GM21529 (cell line): ENCODE data around the gene CSNK2A1.
"Not testable (repeated sequence)": the region's sequence is repeated elsewhere in the genome, so short reads cannot be mapped to it uniquely, and the experiment has no call there.

Source experiments
- ATAC-seq: cut with Tn5 transposase; IDR thresholded peaks from one replicate; pipeline ENCODE4 v1.9.1; 2021; ENCODE audit not compliant: unreplicated experiment

Gene CSNK2A1

GRCh38 chr20:543369-544152, at the start of gene CSNK2A1:
Gene CSNK2A1, minus strand, starts transcription at chr20:543790. Its CDS starts 35,239 bp downstream, at chr20:508551.
- peak; percentile 92 for ATAC-seq

GRCh38 chr20:592506-592905, 48.9 kb upstream of the CSNK2A1 start:
- no peak for ATAC-seq

- ATAC-seq = no peak
Measured at GRCh38 chr20:591941-592340, 48.4 kb upstream of the CSNK2A1 start.

- ATAC-seq = peak; percentile 81
Measured at GRCh38 chr20:588932-589672, 45.5 kb upstream of the CSNK2A1 start.

GRCh38 chr20:588476-588875, 44.9 kb upstream of the CSNK2A1 start:
- no peak for ATAC-seq

- ATAC-seq = no peak
Measured at GRCh38 chr20:584971-585301, 41.3 kb upstream of the CSNK2A1 start.

GRCh38 chr20:584161-584970, 40.8 kb upstream of the CSNK2A1 start:
- no peak for ATAC-seq

- ATAC-seq = no peak
Measured at GRCh38 chr20:582204-582603, 38.6 kb upstream of the CSNK2A1 start.

- ATAC-seq = not testable (repeated sequence)
Measured at GRCh38 chr20:578940-579690, 35.5 kb upstream of the CSNK2A1 start.

- ATAC-seq = no peak
Measured at GRCh38 chr20:577167-577791, 33.7 kb upstream of the CSNK2A1 start.

GRCh38 chr20:576156-576555, 32.6 kb upstream of the CSNK2A1 start:
- ATAC-seq = no peak

- ATAC-seq = no peak
Measured at GRCh38 chr20:575230-575629, 31.6 kb upstream of the CSNK2A1 start.

GRCh38 chr20:574297-574942, 30.8 kb upstream of the CSNK2A1 start:
- ATAC-seq = no peak

GRCh38 chr20:573414-574296, 30.1 kb upstream of the CSNK2A1 start:
- no peak for ATAC-seq

GRCh38 chr20:572727-573126, 29.1 kb upstream of the CSNK2A1 start:
- ATAC-seq = no peak

- no peak for ATAC-seq
Measured at GRCh38 chr20:571754-572441, 28.3 kb upstream of the CSNK2A1 start.

- no peak for ATAC-seq
Measured at GRCh38 chr20:568673-569415, 25.3 kb upstream of the CSNK2A1 start.
